Astrocyte (in vitro differentiated cells and primary cell): ENCODE results near the gene MTMR12. TPM values are rescaled to one million over a fixed set of nuclear protein-coding genes. Genes with fewer than 3 reads are reported as not detected.
"Not testable (repeated sequence)": the region's sequence is repeated elsewhere in the genome, so short reads cannot be mapped to it uniquely, and the experiment has no call there.

Experiments
- DNase-seq: peaks from one replicate; pipeline ENCODE4 v3.0.0-alpha.2; 2010; ENCODE audit warnings: low read depth
- FAIRE-seq: peaks from 2 replicates; lab custom pipeline; 2011; peaks lifted over from hg19 to GRCh38; lab: Jason Lieb, UNC
- H2AFZ ChIP-seq: 2 replicates; pipeline ENCODE4 v1.6.0; 2012; ENCODE audit warnings: low read depth, low read length, inconsistent platforms
- H3K27ac ChIP-seq: 2 replicates; pipeline ENCODE4 v1.5.1; 2011; ENCODE audit warnings: low read depth, low read length, inconsistent platforms
- H3K27me3 ChIP-seq: 2 replicates; pipeline ENCODE4 v1.6.0; 2011; ENCODE audit warnings: low read length, inconsistent platforms; ENCODE audit not compliant: insufficient read depth
- H3K36me3 ChIP-seq: 2 replicates; pipeline ENCODE4 v1.5.1; 2011; ENCODE audit warnings: low read length, inconsistent platforms; ENCODE audit not compliant: insufficient read depth
- H3K4me1 ChIP-seq: 2 replicates; pipeline ENCODE4 v1.5.1; 2011; ENCODE audit warnings: low read length, inconsistent platforms; ENCODE audit not compliant: insufficient read depth
- H3K4me2 ChIP-seq: 2 replicates; pipeline ENCODE4 v1.6.0; 2012; ENCODE audit warnings: low read length, inconsistent platforms
- H3K4me3 ChIP-seq: 2 replicates; pipeline ENCODE4 v1.5.1; 2011; ENCODE audit warnings: low read depth, mild to moderate bottlenecking, low read length, inconsistent platforms; ENCODE audit not compliant: insufficient read depth
- H3K79me2 ChIP-seq: 2 replicates; pipeline ENCODE4 v1.6.0; 2012; ENCODE audit warnings: mild to moderate bottlenecking, low read length, inconsistent platforms; ENCODE audit not compliant: insufficient read depth
- H3K9ac ChIP-seq: 2 replicates; pipeline ENCODE4 v1.6.0; 2012; ENCODE audit warnings: mild to moderate bottlenecking, low read length, inconsistent platforms
- H3K9me3 ChIP-seq: 2 replicates; pipeline ENCODE4 v1.5.1; 2012; ENCODE audit warnings: low read depth, mild to moderate bottlenecking, low read length, inconsistent platforms; ENCODE audit not compliant: insufficient read depth
- H4K20me1 ChIP-seq: 2 replicates; pipeline ENCODE4 v1.6.0; 2012; ENCODE audit warnings: low read length, inconsistent platforms; ENCODE audit not compliant: insufficient read depth
- H3K27ac Mint-ChIP-seq: one replicate; pipeline ENCODE4 v1.8.0; 2021; ENCODE audit warnings: mild to moderate bottlenecking, mixed read lengths; ENCODE audit not compliant: unreplicated experiment
- H3K27me3 Mint-ChIP-seq: one replicate; pipeline ENCODE4 v1.8.0; 2021; ENCODE audit warnings: low read depth, mixed read lengths; ENCODE audit not compliant: unreplicated experiment
- H3K36me3 Mint-ChIP-seq: one replicate; pipeline ENCODE4 v1.8.0; 2021; ENCODE audit warnings: low read depth, mixed read lengths; ENCODE audit not compliant: unreplicated experiment
- H3K4me1 Mint-ChIP-seq: one replicate; pipeline ENCODE4 v1.8.0; 2021; ENCODE audit warnings: low read depth, mixed read lengths; ENCODE audit not compliant: unreplicated experiment
- H3K4me3 Mint-ChIP-seq: one replicate; pipeline ENCODE4 v1.8.0; 2021; ENCODE audit warnings: mild to moderate bottlenecking, moderate library complexity, mixed read lengths; ENCODE audit not compliant: unreplicated experiment
- H3K9me3 Mint-ChIP-seq: one replicate; pipeline ENCODE4 v1.8.0; 2021; ENCODE audit warnings: mild to moderate bottlenecking, mixed read lengths; ENCODE audit not compliant: unreplicated experiment
- EZH2 ChIP-seq: IDR thresholded peaks from 2 replicates; pipeline ENCODE4 v1.6.1; 2012; ENCODE audit warnings: mild to moderate bottlenecking, low read length, inconsistent platforms; ENCODE audit not compliant: insufficient read depth
- total RNA-seq: library from RNA; stranded (reverse); gene quantifications from 2 replicates; pipeline ENCODE4 v1.2.1, GENCODE V29; 2021
- TF ChIP-seq, protein P1 (sequence below): IDR thresholded peaks from 2 replicates; pipeline ENCODE4 v1.5.1; 2011; ENCODE audit warnings: low read depth, mild to moderate bottlenecking, inconsistent platforms, low read length, moderate library complexity; ENCODE audit not compliant: insufficient read depth

MTMR12 gene
- total RNA-seq, 1 donor from 2014 or later, result 23.1 TPM

GRCh38 chr5:32317041-32317440 lies 4.3 kb upstream of the MTMR12 start:
- H3K4me1 ChIP-seq, result no peaks in the 10 kb centered on the region
- no peak for DNase-seq
- no peak overlapping the region for H3K4me2 ChIP-seq
- TF ChIP-seq EZH2, result no peak
- TF ChIP-seq, protein P1, sequence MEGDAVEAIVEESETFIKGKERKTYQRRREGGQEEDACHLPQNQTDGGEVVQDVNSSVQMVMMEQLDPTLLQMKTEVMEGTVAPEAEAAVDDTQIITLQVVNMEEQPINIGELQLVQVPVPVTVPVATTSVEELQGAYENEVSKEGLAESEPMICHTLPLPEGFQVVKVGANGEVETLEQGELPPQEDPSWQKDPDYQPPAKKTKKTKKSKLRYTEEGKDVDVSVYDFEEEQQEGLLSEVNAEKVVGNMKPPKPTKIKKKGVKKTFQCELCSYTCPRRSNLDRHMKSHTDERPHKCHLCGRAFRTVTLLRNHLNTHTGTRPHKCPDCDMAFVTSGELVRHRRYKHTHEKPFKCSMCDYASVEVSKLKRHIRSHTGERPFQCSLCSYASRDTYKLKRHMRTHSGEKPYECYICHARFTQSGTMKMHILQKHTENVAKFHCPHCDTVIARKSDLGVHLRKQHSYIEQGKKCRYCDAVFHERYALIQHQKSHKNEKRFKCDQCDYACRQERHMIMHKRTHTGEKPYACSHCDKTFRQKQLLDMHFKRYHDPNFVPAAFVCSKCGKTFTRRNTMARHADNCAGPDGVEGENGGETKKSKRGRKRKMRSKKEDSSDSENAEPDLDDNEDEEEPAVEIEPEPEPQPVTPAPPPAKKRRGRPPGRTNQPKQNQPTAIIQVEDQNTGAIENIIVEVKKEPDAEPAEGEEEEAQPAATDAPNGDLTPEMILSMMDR, result no peak
- no peak for FAIRE-seq
- H3K9me3 ChIP-seq, result peaks cover 5% of the 10 kb centered on the region
- Mint-ChIP-seq H3K36me3 (no peaks in the 10 kb centered on the region), H3K27ac (no peak overlapping the region), H3K27me3 (peaks cover 1% of the 10 kb centered on the region), H3K9me3 (peaks cover 5% of the 10 kb centered on the region), H3K4me3 (no peak overlapping the region), H3K4me1 (no peaks in the 10 kb centered on the region)
- H3K27me3 ChIP-seq, result no peaks in the 10 kb centered on the region
- H3K27ac ChIP-seq, result no peak overlapping the region
- peaks cover under 1% of the 10 kb centered on the region for H4K20me1 ChIP-seq
- H3K36me3 ChIP-seq, result no peaks in the 10 kb centered on the region
- H3K9ac ChIP-seq, result no peak overlapping the region
- H3K4me3 ChIP-seq, result no peak overlapping the region
- H2AFZ ChIP-seq, result no peak overlapping the region
- peaks cover 5% of the 10 kb centered on the region for H3K79me2 ChIP-seq

GRCh38 chr5:32315221-32316014 lies 2.7 kb upstream of the MTMR12 start:
- no peak for TF ChIP-seq EZH2
- TF ChIP-seq, protein P1, result no peak
- no peak for DNase-seq
- no peaks in the 10 kb centered on the region for H3K36me3 ChIP-seq
- H3K4me3 ChIP-seq, result no peak overlapping the region
- no peak overlapping the region for H3K27ac ChIP-seq
- H3K9me3 Mint-ChIP-seq, result no peaks in the 10 kb centered on the region
- FAIRE-seq, result no peak
- H4K20me1 ChIP-seq, result peaks cover 14% of the 10 kb centered on the region
- H3K9me3 ChIP-seq, result no peaks in the 10 kb centered on the region
- no peaks in the 10 kb centered on the region for H3K27me3 ChIP-seq
- H3K36me3 Mint-ChIP-seq, result no peaks in the 10 kb centered on the region
- H3K4me2 ChIP-seq, result no peak overlapping the region
- H2AFZ ChIP-seq, result no peak overlapping the region
- no peak overlapping the region for H3K4me3 Mint-ChIP-seq
- peaks cover 8% of the 10 kb centered on the region for H3K4me1 ChIP-seq
- H3K79me2 ChIP-seq, result peaks cover 21% of the 10 kb centered on the region
- no peak overlapping the region for H3K9ac ChIP-seq
- no peak overlapping the region for H3K27ac Mint-ChIP-seq
- peaks cover 1% of the 10 kb centered on the region for H3K27me3 Mint-ChIP-seq
- H3K4me1 Mint-ChIP-seq, result peaks cover 2% of the 10 kb centered on the region

DNA sequence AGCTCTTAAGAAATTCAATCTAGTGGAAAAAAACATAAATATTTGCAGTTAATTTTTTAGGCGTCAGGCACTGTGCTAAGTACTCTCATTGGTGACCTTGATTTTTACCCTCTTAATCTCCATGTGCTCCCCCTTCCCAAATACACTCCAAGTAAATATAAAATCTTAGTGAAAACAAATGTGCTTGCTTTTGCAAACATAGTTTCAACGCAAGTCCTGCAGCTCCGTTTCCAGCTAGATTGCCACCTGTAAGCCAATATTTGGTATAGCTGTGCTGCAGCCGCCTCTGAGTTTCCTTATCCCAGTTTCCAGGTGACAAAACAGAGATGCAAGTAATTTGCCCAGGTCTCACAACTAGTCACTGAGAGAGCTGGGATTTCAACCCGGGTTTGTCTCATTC lies 1.9 kb upstream of the MTMR12 start:
- H3K79me2 ChIP-seq, result peaks cover 29% of the 10 kb centered on the region
- no peak for FAIRE-seq
- H4K20me1 ChIP-seq, result peaks cover 15% of the 10 kb centered on the region
- Mint-ChIP-seq H3K4me3 (peak overlapping the region; percentile 67), H3K27ac (no peak overlapping the region), H3K36me3 (no peaks in the 10 kb centered on the region), H3K9me3 (no peaks in the 10 kb centered on the region), H3K27me3 (peaks cover 1% of the 10 kb centered on the region), H3K4me1 (peaks cover 2% of the 10 kb centered on the region)
- H3K27me3 ChIP-seq, result no peaks in the 10 kb centered on the region
- H3K4me3 ChIP-seq, result no peak overlapping the region
- H3K9me3 ChIP-seq, result no peaks in the 10 kb centered on the region
- no peak for DNase-seq
- H2AFZ ChIP-seq, result no peak overlapping the region
- no peak overlapping the region for H3K27ac ChIP-seq
- no peaks in the 10 kb centered on the region for H3K36me3 ChIP-seq
- H3K9ac ChIP-seq, result no peak overlapping the region
- TF ChIP-seq, protein P1, result no peak
- no peak for TF ChIP-seq EZH2
- H3K4me2 ChIP-seq, result no peak overlapping the region
- peaks cover 8% of the 10 kb centered on the region for H3K4me1 ChIP-seq

GRCh38 chr5:32314152-32314488 lies 1.4 kb upstream of the MTMR12 start:
- not testable (repeated sequence) for H3K27me3 Mint-ChIP-seq, H3K27ac Mint-ChIP-seq, H2AFZ ChIP-seq, H3K4me1 ChIP-seq, H3K27ac ChIP-seq, H3K27me3 ChIP-seq, FAIRE-seq, DNase-seq, H3K4me1 Mint-ChIP-seq, H3K36me3 Mint-ChIP-seq, H3K9ac ChIP-seq, H3K9me3 Mint-ChIP-seq, H3K4me2 ChIP-seq, H3K36me3 ChIP-seq, H3K9me3 ChIP-seq, H3K4me3 ChIP-seq
- H3K4me3 Mint-ChIP-seq, result peak overlapping the region; percentile 67
- H3K79me2 ChIP-seq, result peaks cover 34% of the 10 kb centered on the region
- peaks cover 20% of the 10 kb centered on the region for H4K20me1 ChIP-seq
